ENCODE data around the gene ZRSR2. TPM values are rescaled to one million over a fixed set of nuclear protein-coding genes. Genes with fewer than 3 reads are reported as not detected.

Gene ZRSR2
- total RNA-seq, 6 donors from 2014 or later: 8.2 to 46.1 (median 15.4) TPM

DNA sequence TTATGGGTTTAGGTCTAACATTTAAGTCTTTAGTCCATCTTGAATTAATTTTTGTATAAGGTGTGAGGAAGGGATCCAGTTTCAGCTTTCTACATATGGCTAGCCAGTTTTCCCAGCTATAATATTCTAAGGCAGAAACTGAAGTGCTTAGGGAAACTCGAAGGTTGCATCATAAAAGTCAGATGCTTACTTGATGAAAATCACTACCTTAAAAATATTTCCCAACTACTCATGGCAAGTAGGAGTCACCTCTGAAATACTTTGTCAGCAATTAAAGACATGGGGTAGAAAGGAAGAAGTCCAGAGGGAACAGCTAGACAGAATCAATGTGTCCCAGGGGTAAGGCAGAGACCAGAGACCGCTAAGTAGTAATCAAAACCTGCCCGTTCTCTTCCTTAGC, 70.6 kb downstream of the ZRSR2 start:
- WGBS, 2 donors: 79 to 88% methylated on average over 2 to 3 of the region's 3 CpGs
- TF ChIP-seq, protein P1, sequence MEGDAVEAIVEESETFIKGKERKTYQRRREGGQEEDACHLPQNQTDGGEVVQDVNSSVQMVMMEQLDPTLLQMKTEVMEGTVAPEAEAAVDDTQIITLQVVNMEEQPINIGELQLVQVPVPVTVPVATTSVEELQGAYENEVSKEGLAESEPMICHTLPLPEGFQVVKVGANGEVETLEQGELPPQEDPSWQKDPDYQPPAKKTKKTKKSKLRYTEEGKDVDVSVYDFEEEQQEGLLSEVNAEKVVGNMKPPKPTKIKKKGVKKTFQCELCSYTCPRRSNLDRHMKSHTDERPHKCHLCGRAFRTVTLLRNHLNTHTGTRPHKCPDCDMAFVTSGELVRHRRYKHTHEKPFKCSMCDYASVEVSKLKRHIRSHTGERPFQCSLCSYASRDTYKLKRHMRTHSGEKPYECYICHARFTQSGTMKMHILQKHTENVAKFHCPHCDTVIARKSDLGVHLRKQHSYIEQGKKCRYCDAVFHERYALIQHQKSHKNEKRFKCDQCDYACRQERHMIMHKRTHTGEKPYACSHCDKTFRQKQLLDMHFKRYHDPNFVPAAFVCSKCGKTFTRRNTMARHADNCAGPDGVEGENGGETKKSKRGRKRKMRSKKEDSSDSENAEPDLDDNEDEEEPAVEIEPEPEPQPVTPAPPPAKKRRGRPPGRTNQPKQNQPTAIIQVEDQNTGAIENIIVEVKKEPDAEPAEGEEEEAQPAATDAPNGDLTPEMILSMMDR (IDR thresholded peaks at IDR 0.05): no peak
- TF ChIP-seq POLR2AphosphoS5 (IDR thresholded peaks at IDR 0.05) (no peak), EP300 (IDR thresholded peaks at IDR 0.05) (no peak), POLR2A (IDR thresholded peaks at IDR 0.05) (no peak)
- no peak for ATAC-seq (ENCODE audit: low FRiP score in 2 of 2)
- no peaks in the 10 kb centered on the region for H3K27me3 ChIP-seq
- no peaks in the 10 kb centered on the region for H3K36me3 ChIP-seq
- H3K4me1 ChIP-seq: peaks cover 0 to 7% (median 3%) of the 10 kb centered on the region in 4 donors
- no peak overlapping the region for H3K4me3 ChIP-seq
- no peaks in the 10 kb centered on the region for H3K9me3 ChIP-seq
- H3K27ac ChIP-seq: no peak overlapping the region
- DNase-seq: no peak

DNA sequence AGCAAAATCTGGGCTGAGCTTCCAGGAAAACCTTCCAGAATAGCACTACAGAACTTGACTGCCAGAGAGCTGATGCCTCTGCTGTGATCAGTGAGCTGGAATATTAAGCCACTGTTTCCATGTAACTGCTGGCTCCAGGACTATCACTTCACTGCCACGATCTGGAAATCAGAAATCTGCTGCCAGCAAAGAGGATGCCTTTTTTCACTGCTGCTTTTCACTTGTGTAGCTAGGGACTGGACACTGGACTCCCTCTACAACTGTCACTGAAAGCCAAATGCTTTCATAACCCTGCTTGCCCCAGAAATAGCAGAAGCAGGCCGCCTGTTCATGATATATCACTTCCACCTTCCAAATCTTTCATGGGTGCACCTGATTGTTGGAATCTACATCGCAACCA, 73.7 kb downstream of the ZRSR2 start:
- no peak overlapping the region for H3K27ac ChIP-seq
- H3K27me3 ChIP-seq: no peaks in the 10 kb centered on the region
- DNase-seq (no peak), ATAC-seq (ENCODE audit: low FRiP score in 2 of 2) (no peak)
- 78 to 88% methylated on average over 3 of the region's 3 CpGs for WGBS, 2 donors
- no peak overlapping the region for H3K4me3 ChIP-seq
- no peak for TF ChIP-seq POLR2A (IDR thresholded peaks at IDR 0.05)
- TF ChIP-seq POLR2AphosphoS5 (IDR thresholded peaks at IDR 0.05): no peak
- H3K36me3 ChIP-seq: no peaks in the 10 kb centered on the region
- H3K4me1 ChIP-seq: no peaks in the 10 kb centered on the region
- no peaks in the 10 kb centered on the region for H3K9me3 ChIP-seq

DNA sequence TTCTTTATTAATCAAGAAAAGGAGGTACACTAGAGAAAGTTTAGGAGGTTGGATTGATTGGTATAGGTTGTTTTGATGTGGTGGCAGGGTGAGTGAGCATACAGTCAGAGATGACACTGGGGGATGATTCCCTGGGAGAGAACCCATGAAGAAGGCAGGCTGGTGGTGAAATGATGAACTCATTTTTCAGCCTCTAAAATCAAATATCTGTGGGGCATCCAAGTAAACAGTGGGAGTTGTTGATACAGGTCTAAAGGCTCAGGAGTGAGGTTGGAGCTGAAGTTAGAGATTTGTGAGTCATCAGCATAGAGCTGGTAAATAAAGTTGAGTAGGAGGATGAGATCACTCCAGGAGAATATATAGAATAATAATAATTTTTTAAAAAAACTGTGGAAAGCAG, 74.3 kb downstream of the ZRSR2 start:
- ATAC-seq (ENCODE audit: low FRiP score in 2 of 2): no peak
- Histone ChIP-seq H3K4me3 (no peak overlapping the region), H3K9me3 (no peaks in the 10 kb centered on the region), H3K27ac (no peak overlapping the region), H3K27me3 (no peaks in the 10 kb centered on the region), H3K4me1 (no peaks in the 10 kb centered on the region), H3K36me3 (no peaks in the 10 kb centered on the region)
- DNase-seq: no peak
- TF ChIP-seq POLR2A (IDR thresholded peaks at IDR 0.05) (no peak), POLR2AphosphoS5 (IDR thresholded peaks at IDR 0.05) (no peak), EP300 (IDR thresholded peaks at IDR 0.05) (no peak)
- TF ChIP-seq, protein P1 (IDR thresholded peaks at IDR 0.05): no peak

DNA sequence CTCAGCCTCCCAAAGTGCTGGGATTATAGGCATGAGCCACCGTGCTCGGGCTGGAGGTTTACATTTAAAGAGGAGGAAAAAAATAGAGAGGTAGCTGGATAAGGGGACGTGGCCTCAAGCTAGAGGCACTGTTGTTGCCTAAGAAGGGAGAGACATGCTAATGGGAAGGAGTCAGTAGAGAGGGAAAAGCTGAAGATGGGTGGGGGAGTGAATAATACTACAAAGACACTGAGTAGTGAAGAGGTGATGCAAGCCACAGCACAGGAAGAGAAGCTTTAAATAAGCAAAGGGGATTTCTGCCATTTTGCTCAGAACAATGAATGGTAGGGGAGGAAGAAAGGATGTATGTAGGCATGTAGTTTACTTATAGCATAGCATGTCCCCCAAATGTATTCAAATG, 75.9 kb downstream of the ZRSR2 start:
- no peaks in the 10 kb centered on the region for H3K27me3 ChIP-seq
- TF ChIP-seq, protein P1 (IDR thresholded peaks at IDR 0.05): no peak
- no peak for TF ChIP-seq EP300 (IDR thresholded peaks at IDR 0.05)
- TF ChIP-seq POLR2A (IDR thresholded peaks at IDR 0.05): no peak
- no peak for TF ChIP-seq POLR2AphosphoS5 (IDR thresholded peaks at IDR 0.05)
- 78 to 89% methylated on average over 3 of the region's 3 CpGs for WGBS, 2 donors
- DNase-seq (no peak), ATAC-seq (ENCODE audit: low FRiP score in 2 of 2) (no peak)
- no peak overlapping the region for H3K4me3 ChIP-seq
- no peaks in the 10 kb centered on the region for H3K9me3 ChIP-seq
- H3K4me1 ChIP-seq: no peaks in the 10 kb centered on the region
- H3K36me3 ChIP-seq: no peaks in the 10 kb centered on the region
- no peak overlapping the region for H3K27ac ChIP-seq

DNA sequence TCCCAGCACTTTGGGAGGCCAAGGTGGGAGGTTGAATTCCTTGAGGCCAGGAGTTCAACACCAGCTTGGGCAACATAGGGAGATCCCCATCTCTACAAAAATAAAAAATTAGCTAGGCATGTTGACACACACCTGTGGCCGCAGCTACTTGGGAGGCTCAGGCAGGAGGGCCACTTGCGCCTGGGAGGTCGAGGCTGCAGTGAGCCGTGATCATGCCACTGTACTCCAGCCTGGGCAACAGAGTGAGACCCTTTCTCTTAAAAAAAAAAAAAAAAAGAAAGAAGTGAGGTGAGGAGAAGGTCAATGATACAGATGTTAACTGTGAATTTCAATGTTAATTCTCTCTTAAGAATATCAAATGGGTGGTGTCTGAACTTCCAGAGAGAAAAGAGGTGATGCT, 79.4 kb downstream of the ZRSR2 start:
- no peak overlapping the region for H3K27ac ChIP-seq
- no peaks in the 10 kb centered on the region for H3K36me3 ChIP-seq
- ATAC-seq (ENCODE audit: low FRiP score in 2 of 2): no peak
- H3K4me1 ChIP-seq: no peaks in the 10 kb centered on the region
- 94 to 95% methylated on average over 4 of the region's 4 CpGs for WGBS, 2 donors
- peak in 1 of 2 donors; percentile 5 for DNase-seq
- no peak overlapping the region for H3K4me3 ChIP-seq
- no peaks in the 10 kb centered on the region for H3K27me3 ChIP-seq
- TF ChIP-seq POLR2A (IDR thresholded peaks at IDR 0.05) (no peak), POLR2AphosphoS5 (IDR thresholded peaks at IDR 0.05) (no peak), EP300 (IDR thresholded peaks at IDR 0.05) (no peak)
- TF ChIP-seq, protein P1 (IDR thresholded peaks at IDR 0.05): no peak
- no peaks in the 10 kb centered on the region for H3K9me3 ChIP-seq
